RWPE1 (cell line): ENCODE measurements around the gene ZSWIM3.
A peak's percentile ranks its signal among the peaks of the same experiment; 100 is the strongest.
"Not testable (repeated sequence)": the region's sequence is repeated elsewhere in the genome, so short reads cannot be mapped to it uniquely, and the experiment has no call there.

Source experiments
- CTCF ChIA-PET: fragments of 350-600 bp; sonication (Branson Sonifier 250); formaldehyde crosslinking; extraction: SDS; loops from one replicate; lab custom pipeline; 2021; lab: Yijun Ruan, JAX
- POLR2A ChIA-PET: fragments of 400-600 bp; formaldehyde crosslinking; extraction: SDS; loops from one replicate; lab custom pipeline; 2020; ENCODE audit warnings: antibody characterized with exemption; ENCODE audit not compliant: low non-redundant PET; lab: Yijun Ruan, JAX
- DNase-seq: peaks from one replicate; pipeline ENCODE4 v3.0.0; 2012; ENCODE audit warnings: low spot score
- H3K27ac ChIP-seq: fragments of 450-650 bp; 2 replicates; pipeline ENCODE4 v1.5.1; 2017
- TF ChIP-seq, protein P1 (sequence below): fragments of 450-650 bp; conservative IDR thresholded peaks from 2 replicates; pipeline ENCODE4 v1.5.1; 2017; ENCODE audit warnings: low read depth, mild to moderate bottlenecking

ZSWIM3 gene

DNA sequence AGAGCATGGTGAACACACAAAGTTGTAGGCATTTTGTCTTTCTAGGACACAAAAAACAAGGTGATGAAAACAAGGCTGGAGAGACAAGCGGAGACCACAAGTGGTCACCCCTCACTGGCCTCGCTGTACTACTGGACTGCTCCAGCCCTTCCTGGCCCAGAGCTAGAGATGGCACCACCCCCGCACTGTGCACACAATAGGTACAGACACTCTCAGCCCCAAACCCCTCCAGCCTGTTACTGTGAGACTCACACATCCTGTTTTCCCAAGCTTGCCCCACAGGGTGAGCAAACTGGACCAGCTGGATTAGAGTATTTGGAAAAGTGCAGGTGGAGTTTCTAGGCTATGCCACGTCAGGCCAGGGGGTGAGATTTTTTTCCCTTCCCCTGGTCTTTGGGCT, 15.2 kb downstream of the ZSWIM3 start:
- ChIA-PET CTCF (interaction anchor here (0.6 to 1.2 kb wide), 4 partner anchors 15 to 829 kb away, joined by 3 to 7 read pairs (median 3); no protein-coding TSS in a partner anchor), POLR2A (interaction anchor here (1.0 kb wide), 1 partner anchor 8 kb away, joined by 3 read pairs; the partner anchor contains the start of gene ZSWIM1)
- no peak for DNase-seq
- no peak overlapping the region for H3K27ac ChIP-seq
- TF ChIP-seq, protein P1, sequence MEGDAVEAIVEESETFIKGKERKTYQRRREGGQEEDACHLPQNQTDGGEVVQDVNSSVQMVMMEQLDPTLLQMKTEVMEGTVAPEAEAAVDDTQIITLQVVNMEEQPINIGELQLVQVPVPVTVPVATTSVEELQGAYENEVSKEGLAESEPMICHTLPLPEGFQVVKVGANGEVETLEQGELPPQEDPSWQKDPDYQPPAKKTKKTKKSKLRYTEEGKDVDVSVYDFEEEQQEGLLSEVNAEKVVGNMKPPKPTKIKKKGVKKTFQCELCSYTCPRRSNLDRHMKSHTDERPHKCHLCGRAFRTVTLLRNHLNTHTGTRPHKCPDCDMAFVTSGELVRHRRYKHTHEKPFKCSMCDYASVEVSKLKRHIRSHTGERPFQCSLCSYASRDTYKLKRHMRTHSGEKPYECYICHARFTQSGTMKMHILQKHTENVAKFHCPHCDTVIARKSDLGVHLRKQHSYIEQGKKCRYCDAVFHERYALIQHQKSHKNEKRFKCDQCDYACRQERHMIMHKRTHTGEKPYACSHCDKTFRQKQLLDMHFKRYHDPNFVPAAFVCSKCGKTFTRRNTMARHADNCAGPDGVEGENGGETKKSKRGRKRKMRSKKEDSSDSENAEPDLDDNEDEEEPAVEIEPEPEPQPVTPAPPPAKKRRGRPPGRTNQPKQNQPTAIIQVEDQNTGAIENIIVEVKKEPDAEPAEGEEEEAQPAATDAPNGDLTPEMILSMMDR: no peak

DNA sequence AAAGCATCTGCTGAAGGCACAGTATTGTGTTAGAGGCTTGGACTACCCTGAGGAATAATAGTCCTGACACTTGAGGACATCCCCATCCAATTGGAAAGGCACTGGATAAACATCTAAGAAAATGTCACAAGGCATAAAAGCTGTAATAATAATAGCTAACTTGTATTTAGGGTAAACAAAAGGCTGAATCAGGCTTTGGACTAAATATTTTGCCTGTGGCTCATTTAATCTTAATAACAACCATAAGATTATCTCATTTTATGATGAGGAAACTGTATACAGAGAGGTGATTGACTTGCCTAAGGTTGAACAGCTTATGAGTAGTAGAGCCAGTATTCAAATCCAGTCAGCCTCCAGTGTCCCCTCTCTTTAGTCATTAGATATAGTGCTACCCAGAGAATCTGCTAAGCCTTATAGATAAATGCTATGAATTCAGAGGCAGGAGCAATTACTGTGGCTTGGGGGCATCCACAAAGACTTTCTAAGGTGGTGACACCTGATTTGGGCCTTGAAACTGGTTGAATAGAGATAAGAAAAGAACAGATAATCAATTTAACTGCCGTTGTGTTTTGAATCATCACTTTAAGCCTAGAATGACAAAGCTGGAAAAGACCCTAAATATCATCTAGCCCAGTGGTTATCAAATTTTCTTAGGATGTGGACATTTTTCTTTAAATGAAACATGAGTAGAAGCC, 16.1 kb downstream of the ZSWIM3 start:
- ChIA-PET CTCF (interaction anchor here (0.6 to 1.0 kb wide), 2 partner anchors 21 to 830 kb away, joined by 3 read pairs; no protein-coding TSS in a partner anchor), POLR2A (interaction anchor here (0.8 kb wide), 1 partner anchor 491 kb away, joined by 3 read pairs; no protein-coding TSS in a partner anchor)

DNA sequence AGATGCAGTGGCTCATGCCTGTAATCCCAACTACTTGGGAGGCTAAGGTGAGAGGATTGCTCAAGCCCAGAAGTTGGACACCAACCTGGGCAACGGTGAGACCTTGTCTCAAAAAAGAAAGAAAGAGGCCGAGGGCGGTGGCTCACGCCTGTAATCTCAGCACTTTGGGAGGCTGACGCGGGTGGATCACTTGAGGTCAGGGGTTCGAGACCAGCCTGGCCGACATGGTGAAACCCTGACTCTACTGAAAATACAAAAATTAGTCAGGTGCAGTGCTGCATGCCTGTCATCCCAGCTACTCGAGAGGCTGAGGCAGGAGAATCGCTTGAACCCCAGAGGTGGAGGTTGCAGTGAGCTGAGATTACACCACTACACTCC, 16.7 kb downstream of the ZSWIM3 start:
- DNase-seq, H3K27ac ChIP-seq: not testable (repeated sequence)
- POLR2A ChIA-PET: interaction anchor here (0.6 kb wide), 1 partner anchor 61 kb away, joined by 4 read pairs; no protein-coding TSS in a partner anchor
- CTCF ChIA-PET: interaction anchor here (1.0 kb wide), 1 partner anchor 64 kb away, joined by 3 read pairs; no protein-coding TSS in a partner anchor

More for the DNA sequence above, 16.1 kb downstream of the ZSWIM3 start:
- DNase-seq: no peak
- no peak overlapping the region for H3K27ac ChIP-seq
- TF ChIP-seq, protein P1: no peak

DNA sequence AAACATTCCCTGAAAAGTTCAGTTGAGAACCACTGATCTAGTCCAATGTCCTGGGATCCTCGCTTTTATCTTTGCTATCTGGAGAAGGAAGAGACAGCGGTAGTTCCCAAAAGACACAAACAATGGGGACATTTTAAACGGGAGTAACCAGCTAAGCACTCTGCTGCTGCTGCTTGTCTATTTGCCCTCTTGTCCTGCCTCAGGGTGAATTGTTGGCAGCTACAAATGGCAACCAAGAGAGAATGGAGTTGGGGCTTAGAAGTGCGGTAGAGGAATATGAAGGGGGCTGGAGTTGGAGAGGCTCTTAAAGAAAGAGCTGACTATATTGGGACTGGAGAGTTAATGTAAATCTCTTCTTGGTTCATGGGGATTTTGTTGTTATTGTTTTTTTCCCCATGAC, 17.2 kb downstream of the ZSWIM3 start:
- H3K27ac ChIP-seq: no peak overlapping the region
- ChIA-PET CTCF (interaction anchor here (0.6 to 1.0 kb wide), 2 partner anchors 63 to 1142 kb away, joined by 3 read pairs; no protein-coding TSS in a partner anchor), POLR2A (interaction anchor here (0.6 kb wide), 1 partner anchor 60 kb away, joined by 4 read pairs; no protein-coding TSS in a partner anchor)
- DNase-seq: no peak
- TF ChIP-seq, protein P1: no peak

DNA sequence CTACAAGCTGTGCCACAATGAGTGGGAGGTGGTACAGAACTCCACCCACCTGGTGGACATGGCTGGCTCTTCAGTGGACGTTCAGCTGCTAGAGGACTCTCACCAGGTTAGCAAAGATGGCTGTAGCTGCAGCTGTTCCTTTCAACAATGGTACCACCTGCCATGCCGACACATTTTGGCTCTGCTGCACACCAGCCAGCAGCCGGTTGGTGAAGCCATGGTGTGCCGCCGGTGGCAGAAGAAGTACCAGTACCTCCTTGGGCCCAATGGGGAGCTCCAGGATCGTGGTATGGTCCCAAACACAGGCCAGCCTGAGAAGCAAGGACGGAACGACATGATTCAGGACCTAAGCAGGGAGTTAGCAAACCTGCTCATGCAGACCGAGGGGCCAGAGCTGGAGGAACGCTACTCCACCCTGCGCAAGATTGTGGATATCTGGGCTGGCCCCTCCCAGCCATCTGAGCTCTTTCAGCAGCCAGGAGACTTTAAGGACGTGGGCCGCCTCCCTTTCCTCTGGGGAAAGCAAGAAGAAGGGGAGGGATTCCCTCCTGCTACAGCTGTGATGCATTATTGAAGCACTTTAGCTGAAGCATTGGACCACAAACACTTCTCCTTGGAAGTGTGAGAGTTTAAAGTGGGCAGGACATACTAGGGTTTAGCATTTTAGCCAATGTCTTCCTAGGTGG, 20.8 kb downstream of the ZSWIM3 start:
- POLR2A ChIA-PET: no interaction called here
- CTCF ChIA-PET: interaction anchor here (0.5 to 0.8 kb wide), 5 partner anchors 13 to 428 kb away, joined by 3 to 4 read pairs (median 3); partner anchors contain the start of genes CTSA and NEURL2
- no peak overlapping the region for H3K27ac ChIP-seq
- TF ChIP-seq, protein P1: no peak
- DNase-seq: no peak

DNA sequence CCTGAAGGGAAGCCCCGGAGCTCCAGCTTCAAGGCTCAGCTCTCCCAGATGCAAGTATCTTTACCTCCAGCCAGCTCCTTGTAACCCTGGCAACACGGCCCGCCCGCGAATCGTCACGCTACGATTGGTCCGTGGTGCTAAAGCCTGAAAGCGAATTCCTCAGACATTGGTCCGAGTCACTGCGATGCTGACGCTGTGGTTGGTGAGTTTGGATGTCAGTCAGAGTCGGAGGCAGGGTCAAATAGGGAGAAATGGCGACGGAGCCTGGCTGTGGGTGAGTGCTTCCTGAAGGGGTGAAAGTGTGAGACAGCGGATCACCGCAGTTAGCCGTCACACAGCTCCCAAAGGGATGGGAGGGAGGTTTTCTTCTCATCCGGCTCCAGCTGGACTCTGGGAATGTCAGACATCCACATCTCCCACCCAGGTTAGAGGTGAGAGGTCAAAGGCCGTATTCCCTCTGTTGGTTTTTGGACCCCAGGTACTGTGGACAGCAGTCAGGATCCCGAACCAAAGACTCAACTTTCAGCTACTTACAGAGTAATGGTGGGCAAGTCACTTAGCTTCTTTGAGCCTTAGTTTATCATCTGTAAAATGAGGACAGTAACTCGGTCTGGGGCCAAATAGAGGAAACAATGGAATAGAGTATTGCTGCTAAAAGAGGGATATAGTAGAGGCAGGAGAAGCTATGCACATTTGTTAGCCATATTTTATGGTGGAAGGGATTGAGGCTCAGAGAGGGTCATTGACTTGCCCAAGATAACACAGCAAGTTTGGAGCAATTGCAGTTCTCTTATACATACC, 23.8 kb downstream of the ZSWIM3 start, which contains the start of gene ZSWIM1:
ZSWIM1 (plus strand) TSS at position 240 of the 801 bp plus-strand sequence. CDS start 1,366 bp downstream, outside the sequence.
- peak within 1 kb of the TSS; percentile 66 for H3K27ac ChIP-seq
- peak; percentile 100 for DNase-seq
- POLR2A ChIA-PET: interaction anchor here (0.5 to 1.0 kb wide), 5 partner anchors 9 to 459 kb away, joined by 3 to 7 read pairs (median 3); partner anchors contain the start of genes CTSA and NEURL2
- TF ChIP-seq, protein P1: no peak
- CTCF ChIA-PET: interaction anchor here (0.6 to 1.3 kb wide), 4 partner anchors 9 to 876 kb away, joined by 3 read pairs; no protein-coding TSS in a partner anchor
